K562 (cell line): Measurements from ENCODE around the gene ERN1. TPM values are rescaled to one million over a fixed set of nuclear protein-coding genes. Genes with fewer than 3 reads are reported as not detected.

Experiments used
- AFF4 ChIP-seq: sonication (generic); formaldehyde crosslinking; IDR thresholded peaks from 2 replicates; pipeline ENCODE4 v1.8.0; 2023; ENCODE audit warnings: mild to moderate bottlenecking, missing genetic modification reagents
- BRCA1 ChIP-seq, 2 experiments: fragments of 450-650 bp in 1 of 2; sonication (generic) in 1 of 2; formaldehyde crosslinking in 1 of 2; IDR thresholded peaks; 2 replicates each; pipeline versions ENCODE4 v1.5.0 to v1.6.1; 2017 to 2020; ENCODE audit warnings: mild to moderate bottlenecking in 1 of 2, missing genetic modification reagents in 1 of 2
- CREB3L1 ChIP-seq: fragments of 450-650 bp; IDR thresholded peaks from 2 replicates; pipeline ENCODE4 v1.6.1; 2014; ENCODE audit warnings: low read depth, mild to moderate bottlenecking, moderate library complexity, borderline replicate concordance
- MLX ChIP-seq, 2 experiments: fragments of 450-650 bp in 1 of 2; sonication (generic) in 1 of 2; formaldehyde crosslinking; conservative IDR thresholded peaks; 2 replicates each; pipeline versions ENCODE4 v1.4.0 to v1.8.1; 2020 to 2022; ENCODE audit warnings: mild to moderate bottlenecking in 1 of 2, missing genetic modification reagents in 1 of 2
- NCOA6 ChIP-seq: fragments of 450-650 bp; IDR thresholded peaks from 2 replicates; pipeline ENCODE4 v1.6.1; 2017; ENCODE audit warnings: mild to moderate bottlenecking
- RBM14 ChIP-seq: fragments of 200-400 bp; formaldehyde crosslinking; IDR thresholded peaks from 2 replicates; pipeline ENCODE4 v1.6.1; 2018; ENCODE audit warnings: low read depth, mild to moderate bottlenecking, low read length, moderate library complexity, borderline replicate concordance; ENCODE audit not compliant: insufficient read depth
- SIN3B ChIP-seq: fragments of 450-650 bp; IDR thresholded peaks from 2 replicates; pipeline ENCODE4 v1.6.1; 2017; ENCODE audit warnings: low read depth, mild to moderate bottlenecking, moderate library complexity
- SRSF1 ChIP-seq: fragments of 200-400 bp; formaldehyde crosslinking; IDR thresholded peaks from 2 replicates; pipeline ENCODE4 v1.6.1; 2017; ENCODE audit warnings: mild to moderate bottlenecking, low read depth, low read length, moderate library complexity
- ZBTB40 ChIP-seq, 2 experiments: fragments of 450-650 bp in 1 of 2; sonication (generic) in 1 of 2; formaldehyde crosslinking in 1 of 2; IDR thresholded peaks; 2 replicates each; pipeline versions ENCODE4 v1.7.1 to v1.9.0; 2016 to 2022; ENCODE audit warnings: inconsistent platforms in 1 of 2, mild to moderate bottlenecking in 1 of 2, missing genetic modification reagents in 1 of 2
- polyA plus RNA-seq, 8 experiments: library from polyadenylated mRNA; depleted of rRNA in 4 of 8; stranded (reverse) in 5 of 8; unstranded in 3 of 8; fragments of >200 nt; fragmentation: Nextera tagmentation in 2 of 8; fragmentation: Illumina TruSeq in 1 of 8; extraction: Ambion mirVana in 2 of 8; extraction: Trizol in 1 of 8; gene quantifications; 2 replicates each; pipeline versions ENCODE4 v1.2.1 to v1.2.3, GENCODE V29; 2011 to 2014; ENCODE audit warnings: inconsistent platforms in 1 of 8, missing spikeins in 1 of 8
- total RNA-seq, 7 experiments: library from RNA; depleted of rRNA in 6 of 7; stranded (reverse); fragments of >200 nt in 6 of 7; fragmentation: Illumina TruSeq in 2 of 7; extraction: Trizol in 2 of 7; gene quantifications; 2 replicates each; pipeline versions ENCODE4 v1.2.1 to v1.2.3, GENCODE V29; 2011 to 2021; ENCODE audit warnings: low replicate concordance in 1 of 7

Gene ERN1
- total and polyA plus RNA-seq, 9 of the 15 experiments (the other 6 are each of a cell fraction or from before 2014, with no cell fraction given), result 2.1 to 22.5 (median 7.3) TPM

- TF ChIP-seq AFF4 (CRISPR knock-in tag) (peak; percentile 76; the same call in 1 of the 2 replicates), MLX (CRISPR knock-in tag; conservative IDR thresholded peaks at IDR 0.05) (peak in 1 of 2 experiments; percentile 68; a peak in 1 of 4 replicates), BRCA1 (IDR thresholded peaks at IDR 0.05) (no peak), BRCA1 (CRISPR knock-in tag; IDR thresholded peaks at IDR 0.05) (no peak; the same call in 1 of the 2 replicates), NCOA6 (0 out of 2 replicates have a peak, but pooled peaks have one; percentile 2), SRSF1 (0 out of 2 replicates have a peak, but pooled peaks have one; percentile 11), ZBTB40 (IDR thresholded peaks at IDR 0.05) (no peak), ZBTB40 (CRISPR knock-in tag; IDR thresholded peaks at IDR 0.05) (0 out of 2 replicates have a peak, but pooled peaks have one; percentile 20), CREB3L1 (no peak), SIN3B (peak; percentile 35; the same call in 1 of the 2 replicates), RBM14 (0 out of 2 replicates have a peak, but pooled peaks have one; percentile 3)
These were observed 16.6 kb upstream of the ERN1 start (continued) for GRCh38 chr17:64146418-64147109.
